Posterior vena cava (tissue), 2 donors: Measurements from ENCODE around the gene FANCI. TPM values are rescaled to one million over a fixed set of nuclear protein-coding genes. Genes with fewer than 3 reads are reported as not detected.

Source experiments
- DNase-seq: peaks from one replicate; pipeline ENCODE4 v3.0.0-alpha.2; 2020; ENCODE audit warnings: low spot score
- intact Hi-C, 2 donors: fragments of 100-400 bp; cut with DNase I; formaldehyde crosslinking; loops; one replicate each; pipeline versions ENCODE4 v1.14.1 to v1.14.2; 2022 to 2023
- total RNA-seq, 2 donors: library from RNA; stranded (reverse); fragmentation: NEBNext Ultra II Directional; extraction: Animal tissue kit (Norgen Biotek cat#: 25700); gene quantifications; one replicate each; pipeline ENCODE4 v1.2.1, GENCODE V29; 2021
- donor health status: DM: yes; HTN: yes; CAD: no.
- donor health status: DM: yes; HTN: yes; CAD: no.

Gene FANCI
- total RNA-seq, 2 donors from 2014 or later = 6.1 to 7.0 TPM

- intact Hi-C loops = no loop called here
- no peak for DNase-seq
Observed at GRCh38 chr15:89293012-89293411, 49.2 kb downstream of the FANCI start.

- intact Hi-C loops = no loop called here
- no peak for DNase-seq
Observed at GRCh38 chr15:89299896-89300295, 56.1 kb downstream of the FANCI start.

GRCh38 chr15:89301304-89302089 lies 57.7 kb downstream of the FANCI start:
- intact Hi-C loops = no loop called here

GRCh38 chr15:89303986-89304385 lies 60.2 kb downstream of the FANCI start:
- no peak for DNase-seq
- intact Hi-C loops = no loop called here

More at GRCh38 chr15:89301304-89302089, 57.7 kb downstream of the FANCI start:
- no peak for DNase-seq

- no peak for DNase-seq
- intact Hi-C loops = no loop called here
Observed at GRCh38 chr15:89305395-89305794, 61.6 kb downstream of the FANCI start.

- intact Hi-C loops = no loop called here
- DNase-seq = no peak
Observed at GRCh38 chr15:89307046-89307587, 63.3 kb downstream of the FANCI start.

- intact Hi-C loops = no loop called here
- DNase-seq = no peak
Observed at GRCh38 chr15:89307791-89308190, 64.0 kb downstream of the FANCI start.

- intact Hi-C loops = no loop called here
- no peak for DNase-seq
Observed at GRCh38 chr15:89308236-89308635, 64.5 kb downstream of the FANCI start.

- intact Hi-C loops = no loop called here
- no peak for DNase-seq
Observed at GRCh38 chr15:89309993-89310392, 66.2 kb downstream of the FANCI start.

- intact Hi-C loops = loop anchor here in 1 of 2 donors (2.0 kb wide), 1 partner anchor 37 kb away; no protein-coding TSS in a partner anchor
- no peak for DNase-seq
Observed at GRCh38 chr15:89315375-89315929, 71.7 kb downstream of the FANCI start.

GRCh38 chr15:89316504-89316903 lies 72.7 kb downstream of the FANCI start:
- intact Hi-C loops = no loop called here
- DNase-seq = no peak

GRCh38 chr15:89317186-89317720 lies 73.5 kb downstream of the FANCI start:
- DNase-seq = no peak
- intact Hi-C loops = no loop called here

- intact Hi-C loops = no loop called here
- DNase-seq = no peak
Observed at GRCh38 chr15:89319678-89320077, 75.9 kb downstream of the FANCI start.

- intact Hi-C loops = no loop called here
- no peak for DNase-seq
Observed at GRCh38 chr15:89320200-89320599, 76.4 kb downstream of the FANCI start.

- DNase-seq = no peak
- intact Hi-C loops = no loop called here
Observed at GRCh38 chr15:89321521-89322410, 78.0 kb downstream of the FANCI start.

GRCh38 chr15:89322822-89323221 lies 79.0 kb downstream of the FANCI start:
- no peak for DNase-seq
- intact Hi-C loops = no loop called here

- DNase-seq = no peak
- intact Hi-C loops = no loop called here
Observed at GRCh38 chr15:89323825-89324224, 80.0 kb downstream of the FANCI start.

- no peak for DNase-seq
- intact Hi-C loops = no loop called here
Observed at GRCh38 chr15:89325039-89325803, 81.4 kb downstream of the FANCI start.

- intact Hi-C loops = no loop called here
- no peak for DNase-seq
Observed at GRCh38 chr15:89326316-89326715, 82.5 kb downstream of the FANCI start.
